Karpas-422 (cell line): Measurements from ENCODE around the gene SNX19. TPM values are rescaled to one million over a fixed set of nuclear protein-coding genes. Genes with fewer than 3 reads are reported as not detected.
A peak's percentile ranks its signal among the peaks of the same experiment; 100 is the strongest.
"Not testable (repeated sequence)": the region's sequence is repeated elsewhere in the genome, so short reads cannot be mapped to it uniquely, and the experiment has no call there.

Experiments
- DNase-seq: peaks from one replicate; pipeline ENCODE4 v3.0.0-alpha.2; 2015
- H2AFZ ChIP-seq: fragments of 200-600 bp; sonication (generic); 2 replicates; pipeline ENCODE4 v1.6.1; 2014; ENCODE audit warnings: antibody characterized with exemption, low read length, mixed read lengths
- H3K27ac ChIP-seq: fragments of 200-600 bp; sonication (generic); 2 replicates; pipeline ENCODE4 v1.5.1; 2014; ENCODE audit warnings: mild to moderate bottlenecking, low read length, moderate library complexity
- H3K27me3 ChIP-seq: fragments of 200-600 bp; sonication (generic); 2 replicates; pipeline ENCODE4 v1.6.1; 2014; ENCODE audit warnings: low read length, mixed read lengths
- H3K36me3 ChIP-seq: fragments of 200-600 bp; sonication (generic); 2 replicates; pipeline ENCODE4 v1.6.1; 2014; ENCODE audit warnings: low read length, mixed read lengths; ENCODE audit not compliant: insufficient read depth
- H3K4me1 ChIP-seq: fragments of 200-600 bp; sonication (generic); 2 replicates; pipeline ENCODE4 v1.6.1; 2014; ENCODE audit warnings: mild to moderate bottlenecking, low read length, mixed read lengths
- H3K4me2 ChIP-seq: fragments of 200-600 bp; sonication (generic); 2 replicates; pipeline ENCODE4 v1.6.1; 2014; ENCODE audit warnings: low read length, low read depth, mild to moderate bottlenecking; ENCODE audit not compliant: poor library complexity, severe bottlenecking
- H3K4me3 ChIP-seq: fragments of 200-600 bp; sonication (generic); 2 replicates; pipeline ENCODE4 v1.5.1; 2014; ENCODE audit warnings: mild to moderate bottlenecking, antibody characterized with exemption, low read length, mixed read lengths
- H3K79me2 ChIP-seq: fragments of 200-600 bp; sonication (generic); 2 replicates; pipeline ENCODE4 v1.6.1; 2014; ENCODE audit warnings: mild to moderate bottlenecking, low read length, mixed read lengths
- H3K9ac ChIP-seq: fragments of 200-600 bp; sonication (generic); 2 replicates; pipeline ENCODE4 v1.6.0; 2014; ENCODE audit warnings: low read length
- H3K9me2 ChIP-seq: fragments of 200-600 bp; sonication (generic), shearing (Covaris generic); replicated peaks from 2 replicates; pipeline ENCODE4 v1.6.0; 2014; ENCODE audit warnings: mild to moderate bottlenecking, low read length, moderate library complexity; ENCODE audit not compliant: insufficient read depth
- H3K9me3 ChIP-seq: fragments of 300-700, 200-600 bp; sonication (generic); 2 replicates; pipeline ENCODE4 v1.6.1; 2014; ENCODE audit warnings: low read length, mixed read lengths
- H4K20me1 ChIP-seq: fragments of 200-600 bp; sonication (generic); 2 replicates; pipeline ENCODE4 v1.6.1; 2014; ENCODE audit warnings: mild to moderate bottlenecking, antibody characterized with exemption, low read length, low read depth; ENCODE audit not compliant: insufficient read depth
- total RNA-seq: library from RNA; depleted of rRNA; stranded (reverse); fragments of >200 nt; shearing (Covaris generic); gene quantifications from 2 replicates; pipeline ENCODE4 v1.2.3, GENCODE V29; 2014; ENCODE audit warnings: low replicate concordance

Gene SNX19
- total RNA-seq, 1 experiment from 2014 or later: 30.7 TPM

DNA sequence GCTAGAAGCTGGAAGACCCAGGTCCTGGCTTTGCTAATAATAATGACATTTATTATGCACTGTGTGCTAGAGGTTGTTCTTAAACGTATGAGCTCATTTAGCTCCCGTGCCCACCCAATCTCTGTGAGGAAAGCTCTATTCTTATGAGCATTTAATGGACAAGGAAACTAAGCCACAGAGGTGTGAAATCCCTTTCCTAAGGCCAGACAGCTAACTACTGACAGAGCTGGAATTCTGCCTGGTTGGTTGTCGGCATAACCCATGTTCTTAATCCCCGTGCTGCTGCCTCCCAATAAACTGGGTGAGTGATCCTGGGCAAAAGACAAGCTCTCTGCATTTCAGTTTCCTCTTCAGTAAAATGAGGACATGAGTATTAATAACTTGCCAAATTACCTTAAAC lies 49.4 kb downstream of the SNX19 start:
- Histone ChIP-seq H3K4me3 (no peak overlapping the region), H3K9me3 (no peaks in the 10 kb centered on the region), H4K20me1 (no peaks in the 10 kb centered on the region), H3K9me2 (no peaks in the 10 kb centered on the region), H3K4me2 (no peak overlapping the region), H3K27ac (no peak overlapping the region), H2AFZ (no peak overlapping the region), H3K4me1 (no peaks in the 10 kb centered on the region), H3K36me3 (no peaks in the 10 kb centered on the region), H3K79me2 (no peaks in the 10 kb centered on the region), H3K27me3 (no peaks in the 10 kb centered on the region), H3K9ac (no peak overlapping the region)
- no peak for DNase-seq

DNA sequence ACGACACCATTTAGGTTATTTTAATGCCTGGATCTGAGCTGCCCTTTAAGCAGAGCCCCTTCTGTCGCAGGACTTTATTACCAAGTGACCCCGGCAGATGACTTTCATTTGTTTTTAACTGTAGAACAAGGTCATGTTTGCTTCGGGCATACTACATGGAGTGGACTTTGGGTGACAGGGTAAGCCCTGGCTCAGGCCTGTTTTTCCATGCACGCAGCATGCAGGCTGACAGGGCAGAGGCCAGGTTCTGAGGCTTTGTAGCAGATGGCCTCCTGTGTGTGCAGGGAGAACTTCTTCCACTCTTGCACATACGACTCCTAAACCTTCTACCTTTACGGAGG lies 50.5 kb downstream of the SNX19 start:
- no peak overlapping the region for H3K4me3 ChIP-seq
- no peaks in the 10 kb centered on the region for H3K9me2 ChIP-seq
- H3K4me1 ChIP-seq: no peaks in the 10 kb centered on the region
- no peaks in the 10 kb centered on the region for H3K9me3 ChIP-seq
- H3K27me3 ChIP-seq: no peaks in the 10 kb centered on the region
- no peaks in the 10 kb centered on the region for H3K36me3 ChIP-seq
- no peak overlapping the region for H3K27ac ChIP-seq
- no peak overlapping the region for H2AFZ ChIP-seq
- H3K4me2 ChIP-seq: no peak overlapping the region
- H3K79me2 ChIP-seq: no peaks in the 10 kb centered on the region
- DNase-seq: no peak
- no peaks in the 10 kb centered on the region for H4K20me1 ChIP-seq
- H3K9ac ChIP-seq: no peak overlapping the region

DNA sequence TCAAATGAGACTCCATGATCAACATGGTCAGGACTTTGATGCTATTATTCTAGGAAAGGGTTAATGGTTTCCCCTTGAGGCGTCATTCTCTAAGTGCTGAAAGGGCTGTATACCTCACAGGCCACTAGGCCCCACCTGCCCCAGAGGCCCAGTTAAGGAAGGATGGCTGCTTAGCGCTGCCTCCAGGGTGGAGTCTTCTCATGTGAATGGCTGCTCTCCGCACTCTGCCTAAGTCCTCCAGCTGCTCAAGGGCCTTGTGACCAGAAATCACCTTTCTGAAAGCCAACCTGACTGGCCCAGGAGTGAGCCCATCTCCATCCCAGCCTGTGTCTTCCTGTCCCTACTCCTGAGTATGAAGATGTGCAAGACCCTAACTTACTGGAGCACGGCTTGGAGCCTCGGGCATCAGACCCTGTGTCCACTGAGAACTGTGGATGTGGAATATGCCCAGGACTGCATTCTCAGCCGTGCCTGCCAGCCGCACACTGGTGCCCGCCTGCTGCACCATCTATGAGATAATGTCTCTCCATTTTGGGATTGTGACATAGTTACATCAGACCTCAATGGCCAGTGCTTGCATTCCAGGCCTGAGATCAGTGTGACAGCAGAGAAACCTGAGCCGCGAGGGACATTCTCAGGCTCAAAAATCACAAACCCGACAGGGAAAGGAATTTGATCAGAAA lies 51.0 kb downstream of the SNX19 start:
- Histone ChIP-seq H3K36me3 (no peaks in the 10 kb centered on the region), H3K9me3 (no peaks in the 10 kb centered on the region), H4K20me1 (no peaks in the 10 kb centered on the region), H3K4me3 (no peak overlapping the region), H3K9ac (no peak overlapping the region), H3K79me2 (no peaks in the 10 kb centered on the region), H3K4me2 (no peak overlapping the region), H3K9me2 (no peaks in the 10 kb centered on the region), H2AFZ (no peak overlapping the region), H3K4me1 (no peaks in the 10 kb centered on the region), H3K27me3 (no peaks in the 10 kb centered on the region), H3K27ac (no peak overlapping the region)
- no peak for DNase-seq

DNA sequence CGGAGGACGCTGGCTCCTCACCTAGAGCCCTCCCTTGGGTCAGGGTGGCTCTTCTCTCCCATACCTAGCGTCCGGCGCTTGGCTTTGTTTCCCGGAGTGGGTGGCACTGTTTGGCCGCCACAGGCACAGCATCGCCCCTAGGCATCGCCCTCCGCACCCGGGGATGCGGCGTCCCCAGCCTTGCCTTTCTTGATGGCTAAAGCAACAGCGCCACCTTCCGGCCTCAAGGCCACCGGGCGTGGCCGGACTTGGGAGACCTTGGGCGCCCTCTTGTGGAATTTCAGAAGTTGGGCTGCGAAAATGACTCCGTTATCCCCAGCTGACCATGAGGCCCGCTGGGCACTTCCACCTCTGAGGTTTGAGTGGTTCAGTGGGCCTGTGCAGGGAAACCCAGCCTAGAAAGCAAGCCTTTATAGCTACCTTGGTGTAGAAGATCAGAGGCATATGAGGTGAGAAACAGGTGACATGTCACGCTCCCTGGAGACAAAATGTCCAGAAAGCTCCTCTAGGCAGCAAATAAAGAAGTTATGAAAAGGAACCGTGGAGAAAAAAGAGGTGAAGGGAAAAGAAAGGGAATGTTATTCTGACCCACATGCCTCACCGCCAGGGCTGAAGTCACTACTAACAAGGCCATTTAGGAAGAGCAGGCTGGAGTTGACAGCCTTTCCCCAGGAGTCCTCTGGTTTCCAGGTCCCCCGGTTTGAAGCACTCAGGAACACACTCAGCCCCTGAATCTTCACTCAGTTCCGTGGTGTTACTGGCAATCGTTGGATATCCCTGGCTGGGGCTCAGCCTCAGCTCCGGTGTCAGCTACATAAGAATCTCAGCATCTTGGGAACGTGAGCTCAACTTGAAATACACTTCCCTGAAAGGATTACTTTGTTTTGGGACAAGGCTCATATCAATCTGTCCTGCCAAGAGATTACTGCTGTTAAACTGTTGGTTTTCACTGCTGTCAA lies 54.1 kb downstream of the SNX19 start:
- no peak overlapping the region for H2AFZ ChIP-seq
- H3K27me3 ChIP-seq: no peaks in the 10 kb centered on the region
- no peak overlapping the region for H3K4me3 ChIP-seq
- H3K36me3 ChIP-seq: no peaks in the 10 kb centered on the region
- H3K27ac ChIP-seq: no peak overlapping the region
- no peaks in the 10 kb centered on the region for H3K79me2 ChIP-seq
- no peak overlapping the region for H3K9ac ChIP-seq
- H3K4me1 ChIP-seq: no peaks in the 10 kb centered on the region
- no peaks in the 10 kb centered on the region for H4K20me1 ChIP-seq
- H3K4me2 ChIP-seq: no peak overlapping the region
- DNase-seq: peak; percentile 90
- H3K9me2 ChIP-seq: no peaks in the 10 kb centered on the region
- H3K9me3 ChIP-seq: no peaks in the 10 kb centered on the region

DNA sequence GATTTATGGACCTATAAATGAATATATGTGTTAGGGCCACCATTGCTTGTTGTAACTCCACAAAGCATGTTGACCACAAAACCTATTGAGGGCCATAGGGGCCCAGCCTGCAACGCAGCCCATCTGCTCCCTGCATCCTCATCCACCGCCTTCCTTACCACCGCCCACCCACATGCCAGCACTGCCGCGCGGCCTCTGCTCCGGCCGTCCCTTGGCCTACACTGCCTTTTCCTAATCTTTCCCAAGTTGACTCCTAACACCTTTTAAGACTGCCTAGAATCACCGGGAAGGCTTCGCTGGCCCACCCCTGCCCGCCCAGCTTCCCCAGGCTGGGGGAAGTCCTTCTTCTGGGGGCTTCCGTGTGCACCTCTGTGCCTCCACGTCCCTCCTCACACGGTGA lies 55.0 kb downstream of the SNX19 start:
- no peaks in the 10 kb centered on the region for H3K4me1 ChIP-seq
- no peak overlapping the region for H3K9ac ChIP-seq
- no peak overlapping the region for H3K27ac ChIP-seq
- H3K36me3 ChIP-seq: no peaks in the 10 kb centered on the region
- DNase-seq: no peak
- no peak overlapping the region for H2AFZ ChIP-seq
- H3K27me3 ChIP-seq: no peaks in the 10 kb centered on the region
- H3K4me2 ChIP-seq: no peak overlapping the region
- H3K79me2 ChIP-seq: no peaks in the 10 kb centered on the region
- no peaks in the 10 kb centered on the region for H3K9me2 ChIP-seq
- no peaks in the 10 kb centered on the region for H4K20me1 ChIP-seq
- no peak overlapping the region for H3K4me3 ChIP-seq
- no peaks in the 10 kb centered on the region for H3K9me3 ChIP-seq

DNA sequence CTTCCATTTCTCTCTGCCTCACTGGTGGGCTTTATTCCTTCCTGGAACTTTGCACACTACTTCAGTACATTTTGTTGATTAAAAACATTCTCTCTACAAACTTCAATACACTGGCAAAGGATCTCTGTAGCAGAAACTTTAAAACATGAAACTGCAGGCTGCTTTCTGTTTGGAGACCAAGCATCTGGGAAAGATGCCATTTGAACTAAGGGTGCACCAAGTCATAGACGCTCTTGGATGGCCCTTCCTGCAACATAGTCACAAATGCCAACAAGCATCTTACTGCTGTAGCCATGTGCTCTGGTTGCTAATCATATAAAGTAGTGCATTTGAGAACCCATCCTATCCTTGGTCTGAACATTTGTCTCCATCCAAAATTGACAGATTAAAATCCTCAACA lies 56.4 kb downstream of the SNX19 start:
- H3K9ac ChIP-seq: no peak overlapping the region
- H3K9me3 ChIP-seq: no peaks in the 10 kb centered on the region
- peaks cover 1% of the 10 kb centered on the region for H3K4me1 ChIP-seq
- H3K9me2 ChIP-seq: no peaks in the 10 kb centered on the region
- no peak overlapping the region for H3K4me3 ChIP-seq
- no peak overlapping the region for H2AFZ ChIP-seq
- H3K4me2 ChIP-seq: no peak overlapping the region
- no peaks in the 10 kb centered on the region for H3K36me3 ChIP-seq
- no peaks in the 10 kb centered on the region for H3K27me3 ChIP-seq
- DNase-seq: no peak
- H4K20me1 ChIP-seq: no peaks in the 10 kb centered on the region
- H3K27ac ChIP-seq: no peak overlapping the region
- H3K79me2 ChIP-seq: no peaks in the 10 kb centered on the region

DNA sequence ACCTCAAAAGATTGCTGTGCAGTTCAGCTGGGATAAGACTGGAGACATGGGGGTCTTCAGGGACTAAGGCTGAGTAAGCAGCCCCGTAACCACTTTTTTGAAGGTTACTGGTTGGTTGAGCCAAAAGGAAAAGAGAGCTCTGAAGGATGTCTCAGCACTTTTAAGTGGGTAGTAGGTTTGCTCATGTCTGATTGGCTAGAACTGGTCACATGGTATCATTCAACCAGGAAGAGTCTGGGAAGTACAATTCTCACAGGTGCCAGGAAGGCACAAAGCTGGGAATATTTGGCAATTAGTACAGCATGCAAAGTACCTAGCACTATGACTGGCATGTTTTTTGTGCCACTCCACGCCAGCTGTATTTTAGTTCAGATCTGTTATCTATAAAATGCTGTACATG lies 58.1 kb downstream of the SNX19 start:
- Histone ChIP-seq H3K4me3 (no peak overlapping the region), H3K4me1 (peaks cover 9% of the 10 kb centered on the region), H3K9me3 (no peaks in the 10 kb centered on the region), H3K36me3 (no peaks in the 10 kb centered on the region), H3K27me3 (no peaks in the 10 kb centered on the region), H2AFZ (0 out of 2 replicates have a peak overlapping the region, but pooled peaks have one; percentile 21), H3K4me2 (no peak overlapping the region), H3K9ac (no peak overlapping the region), H3K9me2 (no peaks in the 10 kb centered on the region), H3K79me2 (no peaks in the 10 kb centered on the region), H3K27ac (no peak overlapping the region), H4K20me1 (no peaks in the 10 kb centered on the region)
- DNase-seq: peak; percentile 41

DNA sequence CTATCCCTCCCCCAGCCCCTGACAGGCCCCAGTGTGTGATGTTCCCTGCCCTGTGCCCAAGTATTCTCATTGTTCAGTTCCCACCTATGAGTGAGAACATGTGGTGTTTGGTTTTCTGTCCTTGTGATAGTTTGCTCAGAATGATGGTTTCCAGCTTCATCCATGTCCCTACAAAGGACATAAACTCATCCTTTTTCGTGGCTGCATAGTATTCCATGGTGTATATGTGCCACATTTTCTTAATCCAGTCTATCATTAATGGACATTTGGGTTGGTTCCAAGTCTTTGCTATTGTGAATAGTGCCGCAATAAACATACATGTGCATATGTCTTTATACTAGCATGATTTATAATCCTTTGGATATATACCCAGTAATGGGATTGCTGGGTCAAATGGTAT lies 60.6 kb downstream of the SNX19 start:
- H3K9ac ChIP-seq, H2AFZ ChIP-seq, H3K9me3 ChIP-seq, H3K4me2 ChIP-seq, H3K79me2 ChIP-seq, H3K4me1 ChIP-seq, H3K36me3 ChIP-seq, H3K27ac ChIP-seq, H3K27me3 ChIP-seq, H4K20me1 ChIP-seq, DNase-seq, H3K9me2 ChIP-seq, H3K4me3 ChIP-seq: not testable (repeated sequence)
